Esophagus squamous epithelium (tissue), 5 donors: ENCODE measurements around the gene GLYATL3. TPM values are rescaled to one million over a fixed set of nuclear protein-coding genes. Genes with fewer than 3 reads are reported as not detected.

ENCODE experiments used
- DNase-seq: peaks from one replicate; lab custom pipeline; 2025; lab: John Stamatoyannopoulos, UW
- H3K27ac ChIP-seq, 4 donors: fragments of 200-600 bp; sonication (generic); one replicate each; pipeline ENCODE4 v1.5.1; 2016 to 2019; ENCODE audit warnings: mild to moderate bottlenecking in 1 of 4
- H3K27me3 ChIP-seq, 4 donors: fragments of 200-600 bp; sonication (generic); 1 replicate in 3 of 4; 2 replicates in 1 of 4; pipeline versions ENCODE4 v1.5.1 to v1.6.0; 2017 to 2021; ENCODE audit warnings: antibody characterized with exemption in 1 of 4
- H3K36me3 ChIP-seq, 3 donors: fragments of 200-600 bp; sonication (generic); one replicate each; pipeline ENCODE4 v1.5.1; 2016 to 2019
- H3K4me1 ChIP-seq, 3 donors: fragments of 200-600 bp; sonication (generic); one replicate each; pipeline ENCODE4 v1.5.1; 2017 to 2019
- H3K4me3 ChIP-seq, 4 donors: fragments of 200-600 bp; sonication (generic); 1 replicate in 3 of 4; 2 replicates in 1 of 4; pipeline ENCODE4 v1.5.1; 2016 to 2019; ENCODE audit warnings: mild to moderate bottlenecking in 2 of 4, moderate library complexity in 1 of 4
- H3K9me3 ChIP-seq, 3 donors: fragments of 200-600 bp; sonication (generic); one replicate each; pipeline ENCODE4 v1.5.1; 2016 to 2019
- POLR2A ChIP-seq, 4 donors: fragments of 450-650 bp; IDR thresholded peaks; one replicate each; pipeline ENCODE4 v1.6.1; 2017; ENCODE audit warnings: antibody characterized with exemption in 4 of 4, mild to moderate bottlenecking in 4 of 4, moderate library complexity in 3 of 4
- WGBS, 2 donors: methylation state at CpG; one replicate each; pipeline ENCODE4 v1.1.5; 2018; 5-methylcytosine and 5-hydroxymethylcytosine counted together
- intact Hi-C: fragments of 100-400 bp; cut with DNase I; formaldehyde crosslinking; loops from one replicate; pipeline ENCODE4 v1.15.0; 2022
- total RNA-seq, 4 donors: library from RNA; depleted of rRNA; stranded (reverse); fragments of >200 nt; gene quantifications; one replicate each; pipeline ENCODE4 v1.1.0, GENCODE V29; 2016
- TF ChIP-seq, protein P1 (sequence below), 6 experiments: fragments of 450-650 bp in 4 of 6; fragments of 200-600 bp in 2 of 6; sonication (generic) in 2 of 6; IDR thresholded peaks; one replicate each; pipeline ENCODE4 v1.5.1; 2016 to 2019; ENCODE audit warnings: antibody characterized with exemption in 6 of 6, mild to moderate bottlenecking in 4 of 6, moderate library complexity in 4 of 6
- donor health status: DM: yes; HTN: yes; CAD: no.

Gene GLYATL3
- total RNA-seq, 4 donors from 2014 or later: not detected

GRCh38 chr6:49565855-49566254 lies 66.1 kb downstream of the GLYATL3 start:
- DNase-seq: no peak

GRCh38 chr6:49570474-49571079 lies 70.9 kb downstream of the GLYATL3 start:
- H3K27ac ChIP-seq: no peak overlapping the region
- peaks cover 0 to 3% (median 0%) of the 10 kb centered on the region in 3 donors for H3K4me1 ChIP-seq
- no peak for DNase-seq
- H3K4me3 ChIP-seq: no peak overlapping the region
- H3K36me3 ChIP-seq: no peaks in the 10 kb centered on the region
- intact Hi-C loops: no loop called here
- H3K27me3 ChIP-seq: no peaks in the 10 kb centered on the region
- 50 to 59% methylated on average over 6 of the region's 6 CpGs for WGBS, 2 donors
- H3K9me3 ChIP-seq: no peaks in the 10 kb centered on the region
- TF ChIP-seq POLR2A (IDR thresholded peaks at IDR 0.05): no peak
- TF ChIP-seq, protein P1, sequence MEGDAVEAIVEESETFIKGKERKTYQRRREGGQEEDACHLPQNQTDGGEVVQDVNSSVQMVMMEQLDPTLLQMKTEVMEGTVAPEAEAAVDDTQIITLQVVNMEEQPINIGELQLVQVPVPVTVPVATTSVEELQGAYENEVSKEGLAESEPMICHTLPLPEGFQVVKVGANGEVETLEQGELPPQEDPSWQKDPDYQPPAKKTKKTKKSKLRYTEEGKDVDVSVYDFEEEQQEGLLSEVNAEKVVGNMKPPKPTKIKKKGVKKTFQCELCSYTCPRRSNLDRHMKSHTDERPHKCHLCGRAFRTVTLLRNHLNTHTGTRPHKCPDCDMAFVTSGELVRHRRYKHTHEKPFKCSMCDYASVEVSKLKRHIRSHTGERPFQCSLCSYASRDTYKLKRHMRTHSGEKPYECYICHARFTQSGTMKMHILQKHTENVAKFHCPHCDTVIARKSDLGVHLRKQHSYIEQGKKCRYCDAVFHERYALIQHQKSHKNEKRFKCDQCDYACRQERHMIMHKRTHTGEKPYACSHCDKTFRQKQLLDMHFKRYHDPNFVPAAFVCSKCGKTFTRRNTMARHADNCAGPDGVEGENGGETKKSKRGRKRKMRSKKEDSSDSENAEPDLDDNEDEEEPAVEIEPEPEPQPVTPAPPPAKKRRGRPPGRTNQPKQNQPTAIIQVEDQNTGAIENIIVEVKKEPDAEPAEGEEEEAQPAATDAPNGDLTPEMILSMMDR (IDR thresholded peaks at IDR 0.05): peak in 1 of 6 experiments; percentile 35

More at GRCh38 chr6:49565855-49566254, 66.1 kb downstream of the GLYATL3 start:
- WGBS, 2 donors: 54 to 67% methylated on average over 10 of the region's 10 CpGs
- TF ChIP-seq POLR2A (IDR thresholded peaks at IDR 0.05): no peak
- TF ChIP-seq, protein P1 (IDR thresholded peaks at IDR 0.05): no peak
- Histone ChIP-seq H3K27ac (peak overlapping the region in 2 of 4 donors; percentile 31 to 40), H3K9me3 (no peaks in the 10 kb centered on the region), H3K27me3 (no peaks in the 10 kb centered on the region), H3K4me1 (peaks cover 0 to 3% (median 0%) of the 10 kb centered on the region in 3 donors), H3K4me3 (no peak overlapping the region), H3K36me3 (no peaks in the 10 kb centered on the region)
- intact Hi-C loops: no loop called here

DNA sequence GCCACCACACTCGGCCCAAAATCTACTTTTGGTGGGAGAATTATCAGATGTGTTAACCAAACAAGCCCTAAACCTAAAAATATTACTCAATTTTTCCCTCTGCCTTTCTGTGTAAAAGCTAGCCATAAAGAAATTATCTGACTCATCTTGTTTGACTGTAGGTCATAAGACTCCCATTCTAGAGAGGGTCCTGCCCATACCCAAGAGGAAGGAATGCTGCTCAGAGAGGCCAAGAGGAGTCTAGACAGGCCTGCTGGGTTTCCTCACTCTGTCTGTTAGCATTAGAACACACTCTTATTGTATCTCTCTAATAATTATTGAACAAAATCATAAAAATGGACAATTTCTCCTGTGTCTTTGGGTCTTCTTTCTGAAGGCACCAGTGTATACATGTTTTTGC lies 76.9 kb downstream of the GLYATL3 start:
- Histone ChIP-seq H3K36me3 (no peaks in the 10 kb centered on the region), H3K4me1 (no peaks in the 10 kb centered on the region), H3K27ac (no peak overlapping the region), H3K27me3 (no peaks in the 10 kb centered on the region), H3K4me3 (no peak overlapping the region), H3K9me3 (no peaks in the 10 kb centered on the region)
- TF ChIP-seq POLR2A (IDR thresholded peaks at IDR 0.05): no peak
- TF ChIP-seq, protein P1 (IDR thresholded peaks at IDR 0.05): no peak
- 25 to 88% methylated on average over 1 of the region's 1 CpG for WGBS, 2 donors
- DNase-seq: no peak
- intact Hi-C loops: no loop called here

Other genes with a start within 250 kb of the GLYATL3 start
- gene MMUT, start 36.7 kb upstream of the GLYATL3 start, total RNA-seq: 10 to 100 TPM in 3 of 4 donors, 1 to 10 TPM in 1; 8.5 to 16.8 (median 15.2) TPM
- gene CENPQ, start 36.6 kb upstream of the GLYATL3 start, total RNA-seq: 1 to 10 TPM; 4.9 to 6.1 (median 5.2) TPM
- 10 to 100 TPM in 3 of 4 donors, 1 to 10 TPM in 1; 10.0 to 22.8 (median 18.3) TPM for gene C6orf141, start 50.7 kb downstream of the GLYATL3 start, total RNA-seq
- gene RHAG, start 136.9 kb downstream of the GLYATL3 start, total RNA-seq: under 1 TPM in 1 of 4 donors, not detected in 3; 0.19 TPM
- under 1 TPM in 2 of 4 donors, not detected in 2; 0.57 to 0.76 TPM for gene CRISP2, start 213.6 kb downstream of the GLYATL3 start, total RNA-seq
- gene CRISP3, start 244.5 kb downstream of the GLYATL3 start, total RNA-seq: 100 to 1,000 TPM in 1 of 4 donors, 10 to 100 TPM in 2, 1 to 10 TPM in 1; 6.1 to 114 (median 48.8) TPM